Loucy (cell line): Measurements from ENCODE around the gene PLAAT5.

ENCODE experiments used
- H2AFZ ChIP-seq: fragments of 200-600 bp; sonication (generic); 2 replicates; pipeline ENCODE4 v1.6.0; 2016; ENCODE audit warnings: antibody characterized with exemption, mild to moderate bottlenecking, low read length, moderate library complexity
- H3F3A ChIP-seq: fragments of 200-600 bp; 2 replicates; pipeline ENCODE4 v1.6.0; 2016; ENCODE audit warnings: antibody characterized with exemption, low read depth, mild to moderate bottlenecking
- H3K27me3 ChIP-seq: fragments of 200-600 bp; sonication (generic); 2 replicates; pipeline ENCODE4 v1.6.1; 2014; ENCODE audit warnings: low read length, mild to moderate bottlenecking; ENCODE audit not compliant: insufficient read depth, poor library complexity, severe bottlenecking
- H3K36me3 ChIP-seq: fragments of 200-600 bp; sonication (generic); 2 replicates; pipeline ENCODE4 v1.6.1; 2016; ENCODE audit warnings: low read length; ENCODE audit not compliant: insufficient read depth
- H3K4me1 ChIP-seq: fragments of 200-600 bp; sonication (generic); 2 replicates; pipeline ENCODE4 v1.5.1; 2014; ENCODE audit warnings: low read length, mild to moderate bottlenecking; ENCODE audit not compliant: insufficient read depth, poor library complexity, severe bottlenecking
- H3K4me2 ChIP-seq: fragments of 200-600 bp; sonication (generic); 2 replicates; pipeline ENCODE4 v1.6.0; 2014; ENCODE audit warnings: antibody characterized with exemption, low read length, low read depth, mild to moderate bottlenecking; ENCODE audit not compliant: poor library complexity, severe bottlenecking
- H3K4me3 ChIP-seq: fragments of 200-600 bp; sonication (generic); 2 replicates; pipeline ENCODE4 v1.5.1; 2014; ENCODE audit warnings: low read length, mild to moderate bottlenecking, mixed read lengths; ENCODE audit not compliant: poor library complexity, severe bottlenecking
- H3K79me2 ChIP-seq: fragments of 200-600 bp; sonication (generic); 2 replicates; pipeline ENCODE4 v1.6.1; 2014; ENCODE audit warnings: low read length; ENCODE audit not compliant: insufficient read depth
- H3K9ac ChIP-seq: fragments of 200-600 bp; sonication (generic); 2 replicates; pipeline ENCODE4 v1.6.0; 2014; ENCODE audit warnings: mild to moderate bottlenecking, low read depth, low read length, moderate library complexity; ENCODE audit not compliant: poor library complexity, severe bottlenecking
- H3K9me2 ChIP-seq: fragments of 200-600 bp; sonication (generic); replicated peaks from 2 replicates; pipeline ENCODE4 v1.6.1; 2016; ENCODE audit warnings: low read depth, low read length, mixed read lengths
- H3K9me3 ChIP-seq: fragments of 200-600 bp; sonication (generic); 2 replicates; pipeline ENCODE4 v1.6.1; 2014; ENCODE audit warnings: mild to moderate bottlenecking, antibody characterized with exemption, low read length, low read depth; ENCODE audit not compliant: insufficient read depth
- H4K20me1 ChIP-seq: fragments of 200-600 bp; sonication (generic); 2 replicates; pipeline ENCODE4 v1.6.0; 2014; ENCODE audit warnings: antibody characterized with exemption, low read length, mild to moderate bottlenecking; ENCODE audit not compliant: insufficient read depth, poor library complexity, severe bottlenecking
- CTCF ChIP-seq: fragments of 200-600 bp; sonication (generic); conservative IDR thresholded peaks from 2 replicates; pipeline ENCODE4 v1.5.1; 2014; ENCODE audit warnings: mild to moderate bottlenecking, antibody characterized with exemption, low read length
- EZH2phosphoT487 ChIP-seq: fragments of 200-600 bp; IDR thresholded peaks from 2 replicates; pipeline ENCODE4 v1.6.1; 2018; ENCODE audit warnings: antibody characterized with exemption, mild to moderate bottlenecking, moderate library complexity, borderline replicate concordance

The PLAAT5 gene

GRCh38 chr11:63505857-63506528 lies 15.0 kb upstream of the PLAAT5 start, which contains the start of gene LGALS12:
LGALS12 (plus strand) TSS chr11:63506084; CDS start chr11:63506459, 375 bp downstream.
- H3K4me1 ChIP-seq, result peaks cover 84% of the 10 kb centered on the region
- TF ChIP-seq CTCF (no peak), EZH2phosphoT487 (no peak)
- H3K9ac ChIP-seq, result peak within 1 kb of the TSS; percentile 72
- no peaks in the 10 kb centered on the region for H3K27me3 ChIP-seq
- H3K9me3 ChIP-seq, result no peaks in the 10 kb centered on the region
- no peaks in the 10 kb centered on the region for H3K9me2 ChIP-seq
- H2AFZ ChIP-seq, result no peak within 1 kb of the TSS; the same call in 1 of the 2 replicates
- H3K4me3 ChIP-seq, result peak within 1 kb of the TSS; percentile 74
- peaks cover 29% of the 10 kb centered on the region for H3K79me2 ChIP-seq
- H3K4me2 ChIP-seq, result peak within 1 kb of the TSS; percentile 88
- no peaks in the 10 kb centered on the region for H3K36me3 ChIP-seq
- no peaks in the 10 kb centered on the region for H4K20me1 ChIP-seq
- peaks cover 5% of the 10 kb centered on the region; the same call in 1 of the 2 replicates for H3F3A ChIP-seq

DNA sequence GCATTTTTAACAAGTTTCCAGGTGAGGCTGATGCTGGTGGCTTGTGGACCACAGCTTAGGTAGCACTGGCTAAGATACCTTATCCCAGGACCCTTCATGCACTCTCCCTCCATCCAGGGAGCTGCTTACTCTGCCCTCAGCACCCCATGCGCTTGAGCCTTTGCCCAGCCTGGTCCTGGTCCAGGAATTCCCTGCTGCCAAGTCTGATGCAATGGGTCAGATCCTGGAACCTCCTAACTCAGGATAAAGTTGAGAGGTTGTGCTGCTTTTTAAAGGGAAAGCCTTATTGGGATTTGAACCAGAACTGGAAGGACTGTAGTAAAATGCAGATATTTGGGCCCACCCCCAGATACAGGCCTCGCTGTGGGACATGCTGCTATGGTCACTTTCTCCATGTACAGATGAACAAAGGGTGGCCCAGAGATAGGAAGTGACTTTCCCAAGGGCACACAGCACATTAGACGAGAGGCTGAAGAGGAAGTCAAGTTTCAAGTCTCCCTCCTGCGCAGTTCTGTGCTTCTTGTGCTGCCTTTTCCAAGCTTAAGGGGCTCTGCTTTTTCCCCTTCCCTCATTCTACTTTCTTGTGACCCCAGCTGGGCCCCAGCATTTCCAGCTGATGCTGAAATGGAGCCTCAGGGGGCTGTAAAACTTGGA lies 14.1 kb upstream of the PLAAT5 start:
- TF ChIP-seq CTCF (no peak), EZH2phosphoT487 (no peak)
- Histone ChIP-seq H3K4me3 (peak overlapping the region; percentile 74), H3F3A (peaks cover 5% of the 10 kb centered on the region; the same call in 1 of the 2 replicates), H3K79me2 (peaks cover 29% of the 10 kb centered on the region), H3K4me1 (peaks cover 75% of the 10 kb centered on the region), H3K27me3 (no peaks in the 10 kb centered on the region), H3K9me3 (peaks cover 5% of the 10 kb centered on the region; the same call in 1 of the 2 replicates), H3K9me2 (no peaks in the 10 kb centered on the region), H3K4me2 (peak overlapping the region; percentile 88), H4K20me1 (no peaks in the 10 kb centered on the region), H3K36me3 (no peaks in the 10 kb centered on the region), H2AFZ (no peak overlapping the region), H3K9ac (peak overlapping the region; percentile 56)

DNA sequence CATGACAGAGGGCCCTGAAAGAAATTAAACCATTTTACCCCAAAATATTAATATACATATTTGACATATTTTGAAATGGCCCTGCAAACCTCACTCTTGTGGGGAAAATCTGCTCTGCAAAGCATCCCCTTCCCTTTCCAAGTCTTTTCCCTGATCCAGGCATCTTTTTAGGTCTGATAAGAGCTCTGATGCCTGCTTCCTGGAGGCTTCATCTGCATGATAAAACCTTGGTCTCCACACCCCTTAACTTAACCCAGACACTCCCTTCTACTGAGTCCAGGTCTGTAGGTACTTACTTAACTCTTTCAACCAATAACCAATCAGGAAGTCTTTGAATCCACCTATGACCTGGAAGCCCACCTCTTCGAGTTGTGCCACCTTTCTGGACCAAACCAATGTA lies 13.1 kb upstream of the PLAAT5 start:
- Histone ChIP-seq H3K4me2 (no peak overlapping the region), H3F3A (peaks cover 5% of the 10 kb centered on the region; the same call in 1 of the 2 replicates), H2AFZ (no peak overlapping the region), H3K9me3 (peaks cover 5% of the 10 kb centered on the region; the same call in 1 of the 2 replicates), H4K20me1 (no peaks in the 10 kb centered on the region), H3K9me2 (no peaks in the 10 kb centered on the region), H3K4me3 (no peak overlapping the region), H3K27me3 (no peaks in the 10 kb centered on the region), H3K79me2 (peaks cover 23% of the 10 kb centered on the region), H3K9ac (no peak overlapping the region), H3K36me3 (no peaks in the 10 kb centered on the region), H3K4me1 (peaks cover 74% of the 10 kb centered on the region)
- TF ChIP-seq CTCF (no peak), EZH2phosphoT487 (no peak)
